Activated CD4-positive, CD25-positive, alpha-beta regulatory T cell (primary cell): ENCODE results near the gene MAP3K19.
"Not testable (repeated sequence)": the region's sequence is repeated elsewhere in the genome, so short reads cannot be mapped to it uniquely, and the experiment has no call there.

Experiments used
- DNase-seq, 4 experiments: peaks; one replicate each; lab custom pipeline; 2025; lab: John Stamatoyannopoulos, UW

MAP3K19 gene

DNA sequence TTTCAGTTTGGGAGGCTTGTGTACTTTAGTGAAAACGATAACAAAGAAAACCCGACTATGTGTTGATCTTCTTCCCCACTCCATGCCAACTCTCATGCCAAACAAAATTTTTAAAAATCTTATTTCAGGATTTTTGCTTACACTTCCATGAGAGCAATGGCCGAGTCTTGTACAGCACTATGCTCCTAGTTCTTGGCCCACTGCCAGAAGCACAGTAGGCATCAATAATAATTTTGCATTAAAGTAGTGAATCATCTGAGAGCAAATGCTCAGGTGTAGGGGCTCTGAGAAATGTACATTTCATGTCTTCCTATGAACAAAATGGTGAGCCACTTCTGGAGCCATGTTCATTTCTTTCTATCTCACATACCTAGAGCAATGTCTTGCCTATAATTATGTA, 62.2 kb downstream of the MAP3K19 start:
- DNase-seq, result no peak

DNA sequence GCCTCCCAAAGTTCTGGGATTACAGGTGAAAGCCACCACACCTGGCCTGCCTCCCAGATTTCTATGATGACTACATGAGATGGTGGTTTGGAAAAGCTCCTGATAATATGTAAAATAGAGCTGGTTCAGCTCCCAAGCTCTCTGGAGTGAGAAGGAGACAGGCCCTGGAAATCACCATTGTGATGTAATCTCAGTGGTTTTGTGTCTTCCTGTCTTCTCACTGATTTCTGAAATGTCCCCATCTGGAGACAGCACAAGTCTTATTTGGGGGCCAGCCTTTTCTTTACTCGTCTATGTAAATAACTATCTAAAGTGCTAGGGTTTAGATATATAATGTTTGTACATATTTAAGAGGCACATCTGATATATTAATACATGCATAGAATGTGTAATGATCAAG, 64.6 kb downstream of the MAP3K19 start:
- no peak for DNase-seq

DNA sequence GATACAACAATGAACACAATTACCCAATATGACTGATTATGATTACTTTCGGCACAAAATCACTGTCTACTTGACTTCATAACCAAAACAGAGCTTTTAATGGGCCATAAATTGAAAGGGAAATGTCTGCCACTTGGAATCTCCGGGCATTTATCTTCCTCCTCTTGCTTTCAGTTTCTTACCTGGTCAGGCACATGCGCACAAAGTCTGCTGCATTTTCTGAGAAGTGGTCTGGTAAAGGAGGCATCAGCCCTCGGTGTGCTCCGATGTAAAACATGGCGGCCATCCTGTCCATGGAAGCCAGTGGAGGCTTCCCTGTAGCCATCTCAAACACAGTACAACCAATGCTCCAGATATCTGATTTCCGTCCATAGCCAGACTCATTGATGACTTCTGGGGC, 66.6 kb downstream of the MAP3K19 start:
- no peak for DNase-seq

DNA sequence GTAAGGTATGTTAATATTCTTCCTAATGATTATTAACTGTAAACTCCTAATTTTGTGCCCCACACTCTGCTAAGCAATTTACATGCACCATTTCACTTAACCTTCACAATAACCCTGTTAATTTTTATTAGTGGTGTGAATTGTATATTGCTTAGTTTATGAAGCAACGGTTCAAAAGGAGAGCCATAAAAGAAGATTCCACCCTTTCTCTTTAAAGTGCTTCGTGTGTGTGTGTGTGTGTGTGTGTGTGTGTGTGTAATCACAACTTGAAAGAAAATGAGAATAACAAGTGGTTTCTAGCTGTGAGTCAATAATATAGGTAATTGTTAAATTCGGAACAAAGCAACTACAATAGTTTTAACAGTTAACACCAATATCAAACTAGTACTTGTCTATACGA, 68.0 kb downstream of the MAP3K19 start:
- DNase-seq, result no peak

DNA sequence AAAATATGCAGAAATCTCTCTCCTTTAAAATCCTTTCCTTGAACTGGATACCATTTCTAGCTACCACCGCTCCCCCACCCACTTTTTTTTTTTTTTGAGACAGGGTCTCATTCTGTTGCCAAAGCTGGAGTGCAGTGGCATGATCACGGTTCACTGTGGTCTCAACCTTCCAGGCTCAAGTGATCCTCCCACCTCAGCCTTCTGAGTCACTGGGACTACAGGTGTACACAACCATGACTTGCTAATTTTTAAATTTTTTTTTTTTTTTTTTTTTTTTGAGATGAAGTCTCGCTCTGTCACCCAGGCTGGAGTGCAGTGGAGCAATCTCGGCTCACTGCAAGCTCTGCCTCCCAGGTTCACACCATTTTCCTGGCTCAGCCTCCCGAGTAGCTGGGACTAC, 70.1 kb downstream of the MAP3K19 start:
- not testable (repeated sequence) for DNase-seq

DNA sequence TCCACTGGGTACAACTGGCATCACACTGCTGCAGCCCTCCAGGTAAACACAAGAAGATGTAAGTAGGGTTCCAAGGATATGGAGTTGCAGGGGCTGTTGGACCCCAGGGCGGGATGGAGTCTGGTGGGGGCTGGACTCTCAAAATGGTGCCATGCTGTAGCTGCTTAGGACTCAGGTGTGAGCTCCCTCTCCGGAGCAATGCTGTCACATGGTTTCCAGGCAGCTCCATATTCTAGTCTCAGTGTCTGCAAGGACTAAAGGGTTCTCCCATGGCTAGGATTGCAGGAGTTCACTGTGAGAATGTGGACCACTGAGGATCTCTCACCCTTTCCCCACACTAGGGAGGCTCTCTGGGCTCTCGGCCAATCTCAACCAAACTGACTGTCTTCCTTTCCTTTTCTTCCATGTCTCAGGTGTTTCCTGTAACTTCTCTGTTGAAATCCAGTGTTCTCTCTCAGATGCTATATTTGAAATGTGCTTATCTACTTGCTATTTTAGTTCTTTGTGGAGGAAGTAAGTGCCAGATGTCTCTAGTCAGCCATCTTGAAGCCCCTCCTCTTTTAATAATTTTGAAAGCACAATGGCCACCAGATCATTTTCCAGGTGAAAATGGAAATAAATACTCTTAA, 71.1 kb downstream of the MAP3K19 start:
- DNase-seq, result no peak

DNA sequence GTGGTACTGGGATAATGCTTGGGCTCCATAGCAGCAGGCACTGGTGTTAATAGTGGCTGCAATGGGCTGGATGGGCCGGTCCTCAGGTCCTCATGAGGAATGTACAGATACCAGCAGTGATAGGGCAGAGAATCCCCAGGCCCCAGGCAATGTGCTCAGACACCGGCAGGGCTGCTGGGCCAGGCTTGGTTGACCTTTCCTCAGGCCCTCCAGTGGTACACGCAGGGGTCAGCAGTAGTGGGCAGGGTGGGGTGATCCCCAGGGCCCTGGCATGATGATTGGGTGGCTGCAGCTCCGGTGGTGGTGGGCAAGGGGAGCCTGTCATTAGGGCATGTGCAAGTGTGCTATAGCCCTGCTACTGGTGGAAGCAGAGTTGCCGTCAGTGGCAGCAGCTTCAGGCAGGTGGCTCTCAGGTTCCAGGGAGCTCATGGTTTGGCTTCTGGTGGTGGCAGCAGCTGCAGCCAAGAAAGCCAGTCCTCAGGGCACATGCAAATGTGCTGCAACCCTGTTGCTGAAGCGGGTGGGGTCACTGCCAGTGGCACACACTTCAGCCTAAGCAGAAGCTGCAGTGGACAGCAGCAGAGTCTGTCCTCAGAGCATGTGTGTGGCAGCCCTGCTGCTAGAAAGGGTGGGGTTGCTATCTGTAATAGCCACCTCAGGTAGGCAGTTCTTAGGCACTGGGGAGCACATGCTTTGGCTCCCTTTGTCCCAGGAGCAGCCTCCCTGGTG, 71.8 kb downstream of the MAP3K19 start:
- DNase-seq, result no peak

DNA sequence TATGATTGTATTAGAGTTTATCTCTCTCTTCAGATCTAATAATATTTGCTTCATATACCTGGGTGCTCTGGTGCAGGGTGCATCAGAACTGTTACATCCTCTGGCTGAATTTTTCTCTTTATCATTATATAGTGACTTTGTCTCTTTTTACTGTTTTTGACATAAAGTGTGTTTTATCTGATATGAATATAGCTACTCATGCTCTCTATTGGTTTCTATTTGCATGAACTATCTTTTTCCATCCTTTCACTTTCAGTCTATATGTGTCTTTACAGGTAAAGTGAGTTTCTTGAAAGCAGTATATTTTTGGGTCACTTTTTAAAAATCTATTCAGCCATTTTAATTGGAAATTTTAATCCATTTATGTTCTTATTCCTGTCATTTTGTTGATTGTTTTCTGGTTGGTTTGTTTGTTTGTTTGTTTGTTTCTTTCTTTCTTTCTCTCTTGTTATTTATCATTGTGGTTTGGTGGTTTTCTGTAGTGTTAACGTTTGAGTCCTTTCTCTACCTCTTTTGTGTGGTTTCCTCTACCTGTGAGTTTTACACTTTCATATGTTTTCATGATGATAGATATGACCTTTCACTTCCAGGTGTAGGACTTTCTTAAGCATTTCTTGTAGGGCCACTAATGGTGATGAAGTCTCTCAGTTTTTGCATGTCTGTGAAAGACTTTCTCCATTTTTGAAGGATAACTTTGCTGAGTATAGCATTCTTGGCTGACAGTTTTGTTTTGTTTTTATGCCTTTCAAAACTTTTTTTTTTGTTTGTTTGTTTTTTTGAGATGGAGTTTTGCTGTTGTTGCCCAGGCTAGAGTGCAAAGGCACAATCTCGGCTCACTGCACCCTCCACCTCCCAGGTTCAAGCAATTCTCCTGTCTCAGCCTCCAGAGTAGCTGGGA, 73.8 kb downstream of the MAP3K19 start:
- DNase-seq, result no peak

DNA sequence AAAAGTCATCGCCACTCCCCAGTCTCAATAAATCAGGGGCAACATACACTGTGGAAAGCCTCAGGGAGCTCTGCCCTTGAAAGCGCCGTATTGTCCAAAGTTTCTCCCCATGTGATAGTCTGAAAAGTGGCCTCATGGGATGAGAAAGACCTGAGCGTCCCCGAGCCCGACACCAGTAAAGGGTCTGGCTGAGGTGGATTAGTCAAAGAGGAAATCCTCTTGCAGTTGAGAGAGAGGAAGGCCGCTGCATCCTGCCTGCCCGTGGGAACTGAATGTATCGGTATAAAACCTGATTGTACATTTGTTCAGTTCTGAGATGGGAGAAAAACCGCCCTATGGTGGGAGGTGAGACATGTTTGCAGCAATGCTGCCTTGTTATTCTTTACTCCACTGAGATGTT, 80.1 kb downstream of the MAP3K19 start:
- not testable (repeated sequence) for DNase-seq

DNA sequence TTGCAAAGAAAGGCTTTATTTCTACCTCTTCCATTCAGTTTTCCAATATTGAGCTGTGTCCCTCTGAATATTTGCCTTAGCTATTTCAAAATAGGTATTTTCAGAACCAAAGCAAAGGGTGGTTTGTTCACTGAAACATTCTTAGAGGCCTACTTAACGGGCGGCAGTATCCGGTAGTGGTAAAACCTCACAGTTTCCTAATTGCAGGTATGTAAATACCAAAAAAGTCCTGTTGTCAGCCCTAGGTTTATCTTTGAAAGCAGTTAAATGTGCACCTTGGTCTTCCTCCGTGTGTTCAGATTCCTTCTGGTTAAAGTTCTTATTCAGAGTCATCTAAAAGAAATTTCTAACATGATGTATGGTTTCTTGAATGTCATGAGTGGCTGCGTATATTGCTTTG, 89.8 kb downstream of the MAP3K19 start:
- DNase-seq, result no peak

DNA sequence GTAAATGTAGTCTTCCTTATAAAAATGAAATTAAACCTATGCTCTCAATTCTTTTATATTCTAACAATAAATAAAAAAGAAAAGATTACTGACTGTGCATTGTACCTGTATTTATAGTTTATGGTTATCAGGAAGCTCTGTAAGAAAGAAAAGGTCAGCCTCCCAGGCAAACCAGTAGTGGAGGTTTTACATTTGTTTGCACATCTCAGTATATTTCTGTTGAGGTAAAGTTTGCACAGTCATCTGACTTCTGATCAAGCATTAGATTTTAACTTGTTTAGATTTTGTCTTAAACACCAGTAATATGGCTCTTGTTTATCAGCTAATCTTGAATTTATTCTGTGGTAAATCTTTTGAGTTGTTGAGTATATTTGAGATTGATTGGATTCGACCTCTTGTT, 91.5 kb downstream of the MAP3K19 start:
- DNase-seq, result no peak

DNA sequence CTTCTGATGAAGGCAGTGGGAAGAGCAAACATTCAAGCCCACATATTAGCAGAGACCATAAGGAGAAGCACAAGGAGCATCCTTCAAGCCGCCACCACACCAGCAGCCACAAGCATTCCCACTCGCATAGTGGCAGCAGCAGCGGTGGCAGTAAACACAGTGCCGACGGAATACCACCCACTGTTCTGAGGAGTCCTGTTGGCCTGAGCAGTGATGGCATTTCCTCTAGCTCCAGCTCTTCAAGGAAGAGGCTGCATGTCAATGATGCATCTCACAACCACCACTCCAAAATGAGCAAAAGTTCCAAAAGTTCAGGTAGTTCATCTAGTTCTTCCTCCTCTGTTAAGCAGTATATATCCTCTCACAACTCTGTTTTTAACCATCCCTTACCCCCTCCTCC, 93.2 kb downstream of the MAP3K19 start:
- DNase-seq, result no peak

DNA sequence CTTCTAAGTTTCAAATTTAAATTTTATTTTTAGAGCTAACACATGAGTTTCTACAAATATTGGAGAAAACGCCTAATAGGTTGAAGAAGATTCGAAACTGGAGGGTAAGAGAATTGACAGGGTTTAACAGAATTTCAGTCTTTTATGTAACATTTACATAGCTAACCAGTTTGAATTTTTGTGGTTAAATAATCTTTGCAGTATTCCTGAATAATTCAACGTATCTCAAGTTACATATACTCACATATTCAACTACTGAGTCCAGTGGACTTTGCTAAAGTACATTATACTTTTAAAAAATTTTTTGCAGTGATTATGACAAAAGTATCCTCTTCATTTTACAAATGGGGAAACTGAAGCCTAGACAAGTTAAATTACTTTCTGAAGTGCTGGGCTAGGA, 94.6 kb downstream of the MAP3K19 start:
- DNase-seq, result no peak

DNA sequence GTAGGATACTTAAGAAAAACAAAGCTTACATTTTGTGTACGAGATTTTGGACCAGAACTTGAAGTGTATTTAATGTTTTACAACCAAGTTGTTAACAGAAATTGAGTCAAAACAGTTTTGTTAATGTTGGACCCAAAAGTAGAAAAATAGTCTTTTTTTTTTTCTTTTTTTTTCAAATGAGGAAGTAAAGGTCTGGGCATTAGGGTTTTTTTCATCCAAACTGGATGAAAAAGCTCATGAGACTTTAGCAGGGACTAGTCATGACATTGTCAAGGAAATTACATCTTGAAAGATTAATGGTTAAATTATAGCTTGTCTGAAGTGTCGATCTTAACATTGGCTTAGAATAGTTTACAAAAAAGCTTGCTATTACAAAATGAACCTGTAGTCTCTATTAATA, 96.4 kb downstream of the MAP3K19 start:
- DNase-seq, result no peak

DNA sequence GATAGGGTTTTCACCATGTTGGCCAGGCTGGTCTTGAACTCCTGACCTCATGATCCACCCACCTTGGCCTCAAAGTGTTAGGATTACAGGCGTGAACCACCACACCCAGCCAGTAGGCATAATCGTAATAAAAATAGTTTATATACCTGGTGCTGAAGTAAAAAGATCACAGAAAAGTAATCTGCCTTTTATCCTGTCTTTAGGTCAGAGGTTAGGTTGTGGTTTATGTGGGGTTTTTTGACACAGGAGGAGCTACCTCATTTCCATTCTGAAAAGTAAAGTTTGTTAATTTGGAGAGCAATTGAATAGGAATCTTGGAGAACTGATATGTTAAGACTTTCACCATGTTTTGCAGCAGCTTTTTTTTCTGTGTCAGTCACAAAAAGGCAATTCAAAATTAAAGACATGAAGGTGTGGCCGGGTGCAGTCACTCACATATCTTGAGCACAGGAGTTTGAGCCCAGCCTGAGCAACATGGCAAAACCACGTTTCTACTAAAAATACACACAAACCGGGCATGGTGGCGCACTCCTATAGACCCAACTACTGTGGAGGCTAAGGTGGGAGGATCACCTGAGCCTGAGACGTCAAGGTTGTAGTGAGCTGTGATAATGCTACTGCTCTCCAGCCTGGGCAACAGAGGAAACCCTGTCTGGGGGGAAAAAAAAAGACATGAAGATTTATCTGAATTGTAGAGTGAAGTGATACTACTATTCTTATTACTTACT, 97.1 kb downstream of the MAP3K19 start:
- DNase-seq, result no peak

DNA sequence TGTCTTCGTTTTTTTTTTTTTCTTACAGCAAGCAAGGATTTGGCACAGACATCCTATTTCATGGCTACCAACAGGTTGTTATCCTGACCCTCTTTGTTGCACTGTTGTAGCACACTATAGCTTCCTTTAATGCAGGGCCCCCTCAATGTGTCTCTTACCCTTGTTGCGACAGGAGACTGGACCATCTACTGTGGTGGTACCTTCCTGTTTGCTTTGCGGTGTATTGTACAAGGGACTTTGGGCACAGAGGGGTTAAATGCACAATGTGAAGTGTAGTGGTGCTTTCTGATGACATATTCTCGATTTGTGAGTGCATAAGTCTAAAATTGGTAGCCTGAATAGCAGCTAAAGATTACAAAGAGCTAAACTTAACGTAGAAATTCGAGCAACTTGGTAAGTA, 101.2 kb downstream of the MAP3K19 start:
- DNase-seq, result no peak

DNA sequence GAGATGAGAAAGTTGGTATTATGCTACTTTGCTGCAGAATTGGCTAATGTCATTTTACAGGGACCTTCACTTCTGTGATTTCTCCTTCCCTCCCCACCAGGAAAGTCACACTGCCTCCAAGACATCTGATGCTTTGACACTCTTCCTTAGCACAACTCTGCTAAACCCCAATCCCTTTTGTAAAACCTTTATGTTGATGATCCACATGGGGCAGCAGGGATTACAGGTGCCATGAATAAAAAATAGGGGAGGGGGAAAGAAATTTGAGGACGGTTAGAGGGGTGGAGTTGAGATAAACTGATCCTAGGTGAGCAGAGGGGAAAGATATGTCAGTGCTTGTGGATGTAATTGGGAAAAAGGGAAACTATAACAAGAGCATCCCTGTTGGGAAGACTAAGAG, 102.3 kb downstream of the MAP3K19 start:
- no peak for DNase-seq

DNA sequence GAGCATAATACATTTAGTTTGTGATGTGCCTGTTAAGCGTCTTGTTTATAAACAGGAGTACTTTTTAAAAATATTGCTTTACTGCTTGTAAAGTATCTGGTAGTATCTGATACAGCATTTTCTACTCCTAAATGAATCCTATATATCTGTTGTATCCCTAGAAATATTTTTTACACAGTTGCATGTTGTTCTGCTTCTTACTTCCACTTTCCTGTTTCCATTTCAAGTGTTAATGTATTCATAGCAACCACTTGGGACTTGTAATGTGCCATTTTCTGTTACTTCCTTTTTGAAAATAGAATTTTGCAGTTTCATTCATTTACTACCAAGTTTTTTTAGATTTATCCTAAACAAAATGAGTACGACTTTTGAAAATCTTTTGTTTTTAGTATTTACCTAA, 103.7 kb downstream of the MAP3K19 start:
- no peak for DNase-seq

DNA sequence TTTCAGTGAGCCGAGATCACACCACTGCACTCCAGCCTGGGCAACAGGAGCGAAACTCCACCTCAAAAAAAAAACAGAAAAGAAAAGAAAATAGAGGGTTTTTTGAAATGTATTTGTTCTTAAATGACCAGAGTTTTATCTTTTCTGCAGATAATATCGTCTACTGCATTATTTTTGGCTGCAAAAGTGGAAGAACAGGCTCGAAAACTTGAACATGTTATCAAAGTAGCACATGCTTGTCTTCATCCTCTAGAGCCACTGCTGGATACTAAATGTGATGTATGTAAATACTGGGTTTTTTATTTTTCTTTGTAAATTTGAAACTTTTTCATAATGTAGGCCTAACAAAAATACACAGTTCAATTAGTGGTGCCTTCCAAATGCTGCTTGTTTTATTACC, 110.6 kb downstream of the MAP3K19 start:
- no peak for DNase-seq

DNA sequence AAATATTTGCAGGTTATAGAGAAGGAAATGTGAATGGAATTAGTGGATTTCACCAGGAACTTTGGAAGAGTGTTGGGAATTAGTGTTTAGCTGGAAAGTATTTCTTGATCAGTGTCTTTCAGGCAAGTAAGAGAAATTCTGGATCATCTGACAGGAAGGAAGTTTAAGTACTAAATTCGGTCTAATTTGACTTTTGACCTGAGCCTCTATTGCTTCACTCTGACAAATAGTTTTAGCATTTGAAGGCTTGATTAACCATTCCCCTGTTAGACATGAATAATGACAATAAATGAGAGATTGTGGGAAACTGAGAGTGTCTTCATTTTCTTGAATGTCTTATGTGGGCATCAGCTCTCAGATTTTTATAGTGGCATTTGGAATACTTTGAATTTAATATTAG, 112.6 kb downstream of the MAP3K19 start:
- no peak for DNase-seq

DNA sequence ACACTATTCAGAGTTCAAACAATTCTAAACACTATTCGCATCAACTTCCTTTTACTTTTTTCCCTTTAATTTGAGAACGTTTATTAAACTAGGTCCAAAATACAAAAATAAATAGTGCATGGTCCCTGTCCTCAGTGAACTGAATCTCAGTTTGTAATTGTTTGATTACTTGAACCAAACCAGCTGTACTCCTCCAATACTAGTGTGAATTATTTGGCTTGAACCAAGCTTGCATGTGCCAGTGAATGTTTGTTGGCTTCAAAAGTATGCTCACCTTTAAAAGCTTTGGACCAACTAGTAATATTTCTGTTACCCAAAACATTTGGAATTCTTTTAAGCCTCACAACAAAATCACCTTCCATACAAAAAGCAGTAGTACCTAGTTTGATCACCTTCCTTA, 113.1 kb downstream of the MAP3K19 start:
- DNase-seq, result no peak

DNA sequence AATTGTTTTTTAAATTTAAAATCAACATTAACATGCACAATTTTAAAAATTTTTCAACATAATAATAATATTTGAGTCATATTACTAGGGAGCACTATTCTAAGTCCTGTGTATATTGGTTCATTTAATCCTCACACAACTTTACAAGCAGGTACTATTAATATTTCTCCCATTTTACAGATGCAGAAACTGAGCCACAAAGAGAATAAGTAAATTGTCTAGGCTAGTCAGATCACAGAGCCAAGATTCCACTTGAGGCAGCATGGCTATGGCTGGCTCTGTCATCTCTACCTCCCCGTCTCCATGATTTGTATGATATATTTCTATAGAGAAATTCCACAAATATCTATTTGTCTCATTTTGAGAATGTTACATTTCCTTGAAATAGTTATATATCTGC, 113.5 kb downstream of the MAP3K19 start:
- DNase-seq, result no peak
